HepG2 (cell line): ENCODE measurements around the gene TMEM14C. TPM values are rescaled to one million over a fixed set of nuclear protein-coding genes. Genes with fewer than 3 reads are reported as not detected.

Experiments used
- FOSL2 ChIP-seq: sonication (generic); formaldehyde crosslinking; IDR thresholded peaks from 2 replicates; pipeline ENCODE4 v1.4.0; 2020; ENCODE audit warnings: missing genetic modification reagents
- FOXK1 ChIP-seq: sonication (generic); formaldehyde crosslinking; IDR thresholded peaks from 2 replicates; pipeline ENCODE4 v1.4.0; 2020; ENCODE audit warnings: low read depth, missing genetic modification reagents, borderline replicate concordance
- KLF9 ChIP-seq: IDR thresholded peaks from 2 replicates; pipeline ENCODE4 v1.6.1; 2016; ENCODE audit warnings: low read depth
- MEF2D ChIP-seq: sonication (generic); formaldehyde crosslinking; IDR thresholded peaks from 2 replicates; pipeline ENCODE4 v1.5.1; 2020; ENCODE audit warnings: mild to moderate bottlenecking, missing genetic modification reagents
- RXRA ChIP-seq: sonication (generic); formaldehyde crosslinking; IDR thresholded peaks from 2 replicates; pipeline ENCODE4 v1.5.1; 2020; ENCODE audit warnings: missing genetic modification reagents
- TEAD3 ChIP-seq: optimal IDR thresholded peaks from 2 replicates; pipeline ENCODE3; 2016; ENCODE audit warnings: borderline replicate concordance
- ZNF17 ChIP-seq: sonication (generic); formaldehyde crosslinking; IDR thresholded peaks from 2 replicates; pipeline ENCODE4 v1.5.0; 2020; ENCODE audit warnings: mild to moderate bottlenecking, missing genetic modification reagents
- ZNF431 ChIP-seq: sonication (generic); formaldehyde crosslinking; IDR thresholded peaks from 2 replicates; pipeline ENCODE4 v1.9.0; 2022; ENCODE audit warnings: missing genetic modification reagents, low read depth, mild to moderate bottlenecking, borderline replicate concordance
- ZNF558 ChIP-seq: sonication (generic); formaldehyde crosslinking; IDR thresholded peaks from 2 replicates; pipeline ENCODE4 v1.9.0; 2022; ENCODE audit warnings: mild to moderate bottlenecking, missing genetic modification reagents, borderline replicate concordance
- ZNF780A ChIP-seq: sonication (generic); formaldehyde crosslinking; IDR thresholded peaks from 2 replicates; pipeline ENCODE4 v1.8.0; 2022; ENCODE audit warnings: mild to moderate bottlenecking, missing genetic modification reagents, moderate library complexity
- polyA plus RNA-seq, 8 experiments: library from polyadenylated mRNA; depleted of rRNA in 3 of 8; stranded (reverse) in 7 of 8; unstranded in 1 of 8; fragments of >200 nt; fragmentation: Illumina TruSeq in 4 of 8; extraction: Trizol in 4 of 8; gene quantifications; 2 replicates each; pipeline versions ENCODE4 v1.2.1 to v1.2.3, GENCODE V29; 2011 to 2016; ENCODE audit warnings: low read depth in 4 of 8, missing spikeins in 1 of 8, mixed read lengths in 1 of 8; ENCODE audit not compliant: insufficient read depth in 1 of 8
- total RNA-seq, 5 experiments: library from RNA; depleted of rRNA; stranded (reverse); fragments of >200 nt; fragmentation: Illumina TruSeq; extraction: Trizol; gene quantifications; 2 replicates each; pipeline ENCODE4 v1.2.3, GENCODE V29; 2016; ENCODE audit warnings: low read depth in 1 of 5
- TF ChIP-seq, protein P1 (sequence below): sonication (generic); formaldehyde crosslinking; IDR thresholded peaks from 2 replicates; pipeline ENCODE4 v1.4.0; 2020; ENCODE audit warnings: missing genetic modification reagents
- TF ChIP-seq, protein P2 (sequence below): fragments of 450-650 bp; IDR thresholded peaks from 2 replicates; pipeline ENCODE4 v1.6.1; 2016
- TF ChIP-seq, protein P3 (sequence below): sonication (generic); formaldehyde crosslinking; IDR thresholded peaks from 2 replicates; pipeline ENCODE4 v1.5.0; 2020; ENCODE audit warnings: mild to moderate bottlenecking, missing genetic modification reagents, moderate library complexity
- TF ChIP-seq, protein P4 (sequence below): sonication (generic); formaldehyde crosslinking; IDR thresholded peaks from 2 replicates; pipeline ENCODE4 v1.4.0; 2020; ENCODE audit warnings: missing genetic modification reagents, borderline replicate concordance
- TF ChIP-seq, protein P5 (sequence below): sonication (generic); formaldehyde crosslinking; IDR thresholded peaks from 2 replicates; pipeline ENCODE4 v1.4.0; 2020; ENCODE audit warnings: low read depth, mild to moderate bottlenecking, missing genetic modification reagents
- TF ChIP-seq, protein P6 (sequence below): sonication (generic); formaldehyde crosslinking; IDR thresholded peaks from 2 replicates; pipeline ENCODE4 v1.4.0; 2020; ENCODE audit warnings: missing genetic modification reagents

The TMEM14C gene
- total and polyA plus RNA-seq, 2 of the 13 experiments (the other 11 are each of a cell fraction or from before 2014, with no cell fraction given) = 184 TPM

DNA sequence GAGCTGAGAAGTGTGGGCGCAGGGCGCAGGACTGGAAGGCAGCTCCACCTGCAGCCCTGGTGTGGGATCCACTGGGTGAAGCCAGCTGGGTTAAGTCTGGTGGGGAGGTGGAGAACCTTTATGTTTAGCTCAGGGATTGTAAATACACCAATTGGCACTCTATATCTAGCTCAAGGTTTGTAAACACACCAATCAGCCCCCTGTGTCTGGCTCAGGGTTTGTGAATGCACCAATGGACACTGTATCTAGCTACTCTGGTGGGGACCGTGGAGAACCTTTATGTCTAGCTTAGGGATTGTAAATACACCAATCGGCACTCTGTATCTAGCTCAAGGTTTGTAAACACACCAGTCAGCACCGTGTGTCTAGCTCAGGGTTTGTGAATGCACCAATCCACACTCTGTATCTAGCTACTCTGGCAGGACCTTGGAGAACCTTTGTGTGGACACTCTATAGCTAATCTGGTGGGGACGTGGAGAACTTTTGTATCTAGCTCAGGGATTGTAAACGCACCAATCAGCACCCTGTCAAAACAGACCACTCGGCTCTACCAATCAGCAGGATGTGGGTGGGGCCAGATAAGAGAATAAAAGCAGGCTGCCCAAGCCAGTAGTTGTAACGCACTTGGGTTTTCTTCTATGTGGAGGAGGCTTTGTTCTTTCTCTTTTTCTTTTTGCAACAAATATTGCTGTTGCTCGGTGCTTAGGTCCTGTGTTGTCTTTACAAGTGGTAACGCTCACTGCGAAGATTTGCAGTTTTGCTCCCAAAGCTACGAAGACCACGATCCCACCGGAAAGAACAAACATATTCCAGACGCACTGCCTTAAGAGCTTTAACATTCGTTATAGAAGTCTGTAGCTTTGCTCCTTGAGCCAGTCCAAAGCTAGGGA, 1.7 kb upstream of the TMEM14C start (continued):
- TF ChIP-seq, protein P1, sequence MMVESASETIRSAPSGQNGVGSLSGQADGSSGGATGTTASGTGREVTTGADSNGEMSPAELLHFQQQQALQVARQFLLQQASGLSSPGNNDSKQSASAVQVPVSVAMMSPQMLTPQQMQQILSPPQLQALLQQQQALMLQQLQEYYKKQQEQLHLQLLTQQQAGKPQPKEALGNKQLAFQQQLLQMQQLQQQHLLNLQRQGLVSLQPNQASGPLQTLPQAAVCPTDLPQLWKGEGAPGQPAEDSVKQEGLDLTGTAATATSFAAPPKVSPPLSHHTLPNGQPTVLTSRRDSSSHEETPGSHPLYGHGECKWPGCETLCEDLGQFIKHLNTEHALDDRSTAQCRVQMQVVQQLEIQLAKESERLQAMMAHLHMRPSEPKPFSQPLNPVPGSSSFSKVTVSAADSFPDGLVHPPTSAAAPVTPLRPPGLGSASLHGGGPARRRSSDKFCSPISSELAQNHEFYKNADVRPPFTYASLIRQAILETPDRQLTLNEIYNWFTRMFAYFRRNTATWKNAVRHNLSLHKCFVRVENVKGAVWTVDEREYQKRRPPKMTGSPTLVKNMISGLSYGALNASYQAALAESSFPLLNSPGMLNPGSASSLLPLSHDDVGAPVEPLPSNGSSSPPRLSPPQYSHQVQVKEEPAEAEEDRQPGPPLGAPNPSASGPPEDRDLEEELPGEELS (CRISPR knock-in tag) = peak; percentile 30; the same call in 1 of the 2 replicates
- TF ChIP-seq ZNF558 (CRISPR knock-in tag) (peak; percentile 16; the same call in 1 of the 2 replicates), MEF2D (CRISPR knock-in tag) (peak; percentile 53; the same call in 1 of the 2 replicates), FOXK1 (peak; percentile 50), ZNF431 (peak; percentile 36; the same call in 1 of the 2 replicates), KLF9 (0 out of 2 replicates have a peak, but pooled peaks have one; percentile 45), FOSL2 (CRISPR knock-in tag) (peak; percentile 27), TEAD3 (CRISPR knock-in tag) (peak; percentile 36), RXRA (CRISPR knock-in tag) (0 out of 2 replicates have a peak, but pooled peaks have one; percentile 1), ZNF780A (CRISPR knock-in tag) (peak; percentile 72; the same call in 1 of the 2 replicates), ZNF17 (0 out of 2 replicates have a peak, but pooled peaks have one; percentile 37)
- TF ChIP-seq, protein P2, sequence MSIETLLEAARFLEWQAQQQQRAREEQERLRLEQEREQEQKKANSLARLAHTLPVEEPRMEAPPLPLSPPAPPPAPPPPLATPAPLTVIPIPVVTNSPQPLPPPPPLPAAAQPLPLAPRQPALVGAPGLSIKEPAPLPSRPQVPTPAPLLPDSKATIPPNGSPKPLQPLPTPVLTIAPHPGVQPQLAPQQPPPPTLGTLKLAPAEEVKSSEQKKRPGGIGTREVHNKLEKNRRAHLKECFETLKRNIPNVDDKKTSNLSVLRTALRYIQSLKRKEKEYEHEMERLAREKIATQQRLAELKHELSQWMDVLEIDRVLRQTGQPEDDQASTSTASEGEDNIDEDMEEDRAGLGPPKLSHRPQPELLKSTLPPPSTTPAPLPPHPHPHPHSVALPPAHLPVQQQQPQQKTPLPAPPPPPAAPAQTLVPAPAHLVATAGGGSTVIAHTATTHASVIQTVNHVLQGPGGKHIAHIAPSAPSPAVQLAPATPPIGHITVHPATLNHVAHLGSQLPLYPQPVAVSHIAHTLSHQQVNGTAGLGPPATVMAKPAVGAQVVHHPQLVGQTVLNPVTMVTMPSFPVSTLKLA = peak; percentile 39; the same call in 1 of the 2 replicates
- TF ChIP-seq, protein P3, sequence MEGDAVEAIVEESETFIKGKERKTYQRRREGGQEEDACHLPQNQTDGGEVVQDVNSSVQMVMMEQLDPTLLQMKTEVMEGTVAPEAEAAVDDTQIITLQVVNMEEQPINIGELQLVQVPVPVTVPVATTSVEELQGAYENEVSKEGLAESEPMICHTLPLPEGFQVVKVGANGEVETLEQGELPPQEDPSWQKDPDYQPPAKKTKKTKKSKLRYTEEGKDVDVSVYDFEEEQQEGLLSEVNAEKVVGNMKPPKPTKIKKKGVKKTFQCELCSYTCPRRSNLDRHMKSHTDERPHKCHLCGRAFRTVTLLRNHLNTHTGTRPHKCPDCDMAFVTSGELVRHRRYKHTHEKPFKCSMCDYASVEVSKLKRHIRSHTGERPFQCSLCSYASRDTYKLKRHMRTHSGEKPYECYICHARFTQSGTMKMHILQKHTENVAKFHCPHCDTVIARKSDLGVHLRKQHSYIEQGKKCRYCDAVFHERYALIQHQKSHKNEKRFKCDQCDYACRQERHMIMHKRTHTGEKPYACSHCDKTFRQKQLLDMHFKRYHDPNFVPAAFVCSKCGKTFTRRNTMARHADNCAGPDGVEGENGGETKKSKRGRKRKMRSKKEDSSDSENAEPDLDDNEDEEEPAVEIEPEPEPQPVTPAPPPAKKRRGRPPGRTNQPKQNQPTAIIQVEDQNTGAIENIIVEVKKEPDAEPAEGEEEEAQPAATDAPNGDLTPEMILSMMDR (CRISPR knock-in tag) = peak; percentile 51; the same call in 1 of the 2 replicates
- TF ChIP-seq, protein P4, sequence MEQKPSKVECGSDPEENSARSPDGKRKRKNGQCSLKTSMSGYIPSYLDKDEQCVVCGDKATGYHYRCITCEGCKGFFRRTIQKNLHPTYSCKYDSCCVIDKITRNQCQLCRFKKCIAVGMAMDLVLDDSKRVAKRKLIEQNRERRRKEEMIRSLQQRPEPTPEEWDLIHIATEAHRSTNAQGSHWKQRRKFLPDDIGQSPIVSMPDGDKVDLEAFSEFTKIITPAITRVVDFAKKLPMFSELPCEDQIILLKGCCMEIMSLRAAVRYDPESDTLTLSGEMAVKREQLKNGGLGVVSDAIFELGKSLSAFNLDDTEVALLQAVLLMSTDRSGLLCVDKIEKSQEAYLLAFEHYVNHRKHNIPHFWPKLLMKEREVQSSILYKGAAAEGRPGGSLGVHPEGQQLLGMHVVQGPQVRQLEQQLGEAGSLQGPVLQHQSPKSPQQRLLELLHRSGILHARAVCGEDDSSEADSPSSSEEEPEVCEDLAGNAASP = peak; percentile 11; the same call in 1 of the 2 replicates
- TF ChIP-seq, protein P5, sequence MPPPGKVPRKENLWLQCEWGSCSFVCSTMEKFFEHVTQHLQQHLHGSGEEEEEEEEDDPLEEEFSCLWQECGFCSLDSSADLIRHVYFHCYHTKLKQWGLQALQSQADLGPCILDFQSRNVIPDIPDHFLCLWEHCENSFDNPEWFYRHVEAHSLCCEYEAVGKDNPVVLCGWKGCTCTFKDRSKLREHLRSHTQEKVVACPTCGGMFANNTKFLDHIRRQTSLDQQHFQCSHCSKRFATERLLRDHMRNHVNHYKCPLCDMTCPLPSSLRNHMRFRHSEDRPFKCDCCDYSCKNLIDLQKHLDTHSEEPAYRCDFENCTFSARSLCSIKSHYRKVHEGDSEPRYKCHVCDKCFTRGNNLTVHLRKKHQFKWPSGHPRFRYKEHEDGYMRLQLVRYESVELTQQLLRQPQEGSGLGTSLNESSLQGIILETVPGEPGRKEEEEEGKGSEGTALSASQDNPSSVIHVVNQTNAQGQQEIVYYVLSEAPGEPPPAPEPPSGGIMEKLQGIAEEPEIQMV (CRISPR knock-in tag) = 0 out of 2 replicates have a peak, but pooled peaks have one; percentile 41
- TF ChIP-seq, protein P6, sequence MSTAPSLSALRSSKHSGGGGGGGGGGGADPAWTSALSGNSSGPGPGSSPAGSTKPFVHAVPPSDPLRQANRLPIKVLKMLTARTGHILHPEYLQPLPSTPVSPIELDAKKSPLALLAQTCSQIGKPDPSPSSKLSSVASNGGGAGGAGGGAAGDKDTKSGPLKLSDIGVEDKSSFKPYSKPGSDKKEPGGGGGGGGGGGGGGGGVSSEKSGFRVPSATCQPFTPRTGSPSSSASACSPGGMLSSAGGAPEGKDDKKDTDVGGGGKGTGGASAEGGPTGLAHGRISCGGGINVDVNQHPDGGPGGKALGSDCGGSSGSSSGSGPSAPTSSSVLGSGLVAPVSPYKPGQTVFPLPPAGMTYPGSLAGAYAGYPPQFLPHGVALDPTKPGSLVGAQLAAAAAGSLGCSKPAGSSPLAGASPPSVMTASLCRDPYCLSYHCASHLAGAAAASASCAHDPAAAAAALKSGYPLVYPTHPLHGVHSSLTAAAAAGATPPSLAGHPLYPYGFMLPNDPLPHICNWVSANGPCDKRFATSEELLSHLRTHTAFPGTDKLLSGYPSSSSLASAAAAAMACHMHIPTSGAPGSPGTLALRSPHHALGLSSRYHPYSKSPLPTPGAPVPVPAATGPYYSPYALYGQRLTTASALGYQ = peak; percentile 64; the same call in 1 of the 2 replicates
